ENCODE measurements around the gene SLC35G6. TPM values are rescaled to one million over a fixed set of nuclear protein-coding genes. Genes with fewer than 3 reads are reported as not detected.

Gene SLC35G6
- polyA plus RNA-seq, 2 of the 4 experiments (the other 2 are of a cell fraction) = not detected

DNA sequence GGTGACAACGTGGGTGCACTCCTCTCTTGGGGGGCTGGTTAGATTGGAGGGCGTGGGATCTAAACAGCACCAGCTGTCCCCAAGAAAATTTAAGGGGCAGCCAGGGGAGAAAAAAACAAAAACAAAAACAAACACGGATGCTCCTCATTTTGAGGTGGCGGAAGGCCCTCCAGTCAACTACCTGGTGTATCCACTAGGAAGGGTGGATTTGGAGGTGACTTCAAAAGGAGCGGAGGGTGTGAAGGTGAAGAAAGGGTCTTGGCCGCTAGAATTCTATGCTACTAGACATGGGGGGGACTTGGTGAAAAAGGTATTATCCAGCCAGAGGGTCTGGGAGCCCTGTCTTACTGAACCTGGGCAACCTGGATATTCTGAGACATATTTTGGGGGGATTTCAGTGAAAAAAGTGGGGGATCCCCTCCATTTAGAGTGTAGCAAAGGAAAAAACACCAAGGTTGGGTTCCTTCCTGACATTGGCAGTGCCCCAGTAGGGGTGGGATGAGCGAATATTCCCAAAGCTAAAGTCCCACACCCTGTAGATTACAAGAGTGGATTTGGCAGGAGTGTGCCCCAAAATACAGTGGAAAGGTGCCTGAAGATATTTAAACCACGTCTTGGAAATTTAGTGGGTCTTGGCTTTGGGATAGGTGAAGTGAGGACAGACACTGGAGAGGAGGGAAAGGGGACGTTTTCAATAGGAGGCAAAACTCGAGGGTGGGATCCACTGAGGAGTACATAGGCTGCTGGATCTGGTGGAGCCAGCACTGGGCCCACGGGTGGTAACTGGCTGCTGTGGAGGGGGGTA lies 42.4 kb upstream of the SLC35G6 start (continued):
- TF ChIP-seq ESRRA (IDR thresholded peaks at IDR 0.05; ENCODE audit: borderline replicate concordance, low read length) = no peak
- TF ChIP-seq CBX8 (IDR thresholded peaks at IDR 0.05) = no peak
- no peak for TF ChIP-seq POLR2A (IDR thresholded peaks at IDR 0.05; ENCODE audit: low read length)
- no peak for TF ChIP-seq EP300 (IDR thresholded peaks at IDR 0.05)
- TF ChIP-seq, protein P1, sequence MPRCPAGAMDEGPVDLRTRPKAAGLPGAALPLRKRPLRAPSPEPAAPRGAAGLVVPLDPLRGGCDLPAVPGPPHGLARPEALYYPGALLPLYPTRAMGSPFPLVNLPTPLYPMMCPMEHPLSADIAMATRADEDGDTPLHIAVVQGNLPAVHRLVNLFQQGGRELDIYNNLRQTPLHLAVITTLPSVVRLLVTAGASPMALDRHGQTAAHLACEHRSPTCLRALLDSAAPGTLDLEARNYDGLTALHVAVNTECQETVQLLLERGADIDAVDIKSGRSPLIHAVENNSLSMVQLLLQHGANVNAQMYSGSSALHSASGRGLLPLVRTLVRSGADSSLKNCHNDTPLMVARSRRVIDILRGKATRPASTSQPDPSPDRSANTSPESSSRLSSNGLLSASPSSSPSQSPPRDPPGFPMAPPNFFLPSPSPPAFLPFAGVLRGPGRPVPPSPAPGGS (IDR thresholded peaks at IDR 0.05) = no peak
- TF ChIP-seq SREBF2 (IDR thresholded peaks at IDR 0.05) = no peak

DNA sequence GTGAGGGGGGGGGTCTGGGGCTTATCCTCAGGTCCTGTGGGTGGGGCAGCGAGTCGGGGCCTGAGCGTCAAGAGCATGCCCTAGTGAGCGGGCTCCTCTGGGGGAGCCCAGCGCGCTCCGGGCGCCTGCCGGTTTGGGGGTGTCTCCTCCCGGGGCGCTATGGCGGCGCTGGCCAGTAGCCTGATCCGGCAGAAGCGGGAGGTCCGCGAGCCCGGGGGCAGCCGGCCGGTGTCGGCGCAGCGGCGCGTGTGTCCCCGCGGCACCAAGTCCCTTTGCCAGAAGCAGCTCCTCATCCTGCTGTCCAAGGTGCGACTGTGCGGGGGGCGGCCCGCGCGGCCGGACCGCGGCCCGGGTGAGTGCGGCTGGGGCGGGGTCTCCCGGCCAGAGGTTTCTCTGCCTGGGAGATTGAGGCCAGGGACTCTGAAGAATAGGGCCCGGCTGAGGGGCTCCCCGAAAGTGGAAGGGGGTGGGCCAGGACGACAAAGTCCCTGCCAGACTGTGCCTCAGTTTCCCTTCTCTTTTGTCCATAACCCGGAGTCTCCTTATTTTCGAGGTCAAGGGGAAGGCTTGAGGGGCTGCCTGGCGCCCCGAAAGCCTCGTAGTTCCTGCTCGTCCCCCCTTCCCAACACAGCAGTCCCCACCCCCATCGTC lies 41.7 kb upstream of the SLC35G6 start, which contains the start of gene FGF11:
FGF11 (plus strand) TSS at position 51 of the 651 bp plus-strand sequence; CDS start at position 160, 109 bp downstream.
- Histone ChIP-seq H3K27ac (peak within 1 kb of the TSS; percentile 65 to 85), H3K9me3 (no peaks in the 10 kb centered on the region), H3K4me2 (peak within 1 kb of the TSS; percentile 98), H3K4me3 (peak within 1 kb of the TSS; percentile 52), H3K4me1 (peaks cover 37% of the 10 kb centered on the region)
- 29% methylated on average over 29 of the region's 50 CpGs for WGBS (ENCODE audit: missing lambda C conversion rate)
- FAIRE-seq = no peak
- ATAC-seq = no peak
- ChIA-PET CTCF (interaction anchor here (0.6 to 17.0 kb wide), 9 partner anchors 18 to 197 kb away, joined by 3 to 342 read pairs (median 8); partner anchors contain the start of genes CHRNB1, KCTD11, SENP3 and TMEM95), POLR2A (interaction anchor here (0.6 to 1.4 kb wide), 4 partner anchors 9 to 46 kb away, joined by 3 to 6 read pairs (median 4); partner anchors contain the start of gene SPEM1)
- DNase-seq (ENCODE audit: low read depth in 1 of 2, low spot score in 1 of 2) = no peak
- no peak for TF ChIP-seq EHMT2 (IDR thresholded peaks at IDR 0.05; ENCODE audit: low read depth)
- TF ChIP-seq, protein P2, sequence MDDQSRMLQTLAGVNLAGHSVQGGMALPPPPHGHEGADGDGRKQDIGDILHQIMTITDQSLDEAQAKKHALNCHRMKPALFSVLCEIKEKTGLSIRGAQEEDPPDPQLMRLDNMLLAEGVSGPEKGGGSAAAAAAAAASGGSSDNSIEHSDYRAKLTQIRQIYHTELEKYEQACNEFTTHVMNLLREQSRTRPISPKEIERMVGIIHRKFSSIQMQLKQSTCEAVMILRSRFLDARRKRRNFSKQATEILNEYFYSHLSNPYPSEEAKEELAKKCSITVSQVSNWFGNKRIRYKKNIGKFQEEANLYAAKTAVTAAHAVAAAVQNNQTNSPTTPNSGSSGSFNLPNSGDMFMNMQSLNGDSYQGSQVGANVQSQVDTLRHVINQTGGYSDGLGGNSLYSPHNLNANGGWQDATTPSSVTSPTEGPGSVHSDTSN (IDR thresholded peaks at IDR 0.05) = peak; percentile 52; the same call in 1 of the 2 replicates
- TF ChIP-seq HEYL (CRISPR knock-in tag; IDR thresholded peaks at IDR 0.05) = no peak
- TF ChIP-seq CHD4 (IDR thresholded peaks at IDR 0.05; ENCODE audit: borderline replicate concordance) = no peak
- TF ChIP-seq REST (IDR thresholded peaks at IDR 0.05) = peak; percentile 66; the same call in 1 of the 2 replicates
- peak; percentile 5 for TF ChIP-seq POLR2A (IDR thresholded peaks at IDR 0.05; ENCODE audit: low read length)

GRCh38 chr17:7440113-7440833 lies 41.0 kb upstream of the SLC35G6 start:
- ChIA-PET POLR2A (interaction anchor here (0.6 to 1.4 kb wide), 4 partner anchors 8 to 46 kb away, joined by 3 to 6 read pairs (median 3); partner anchors contain the start of genes TMEM256 and ZBTB4), CTCF (interaction anchor here (0.8 to 17.0 kb wide), 9 partner anchors 18 to 196 kb away, joined by 3 to 342 read pairs (median 8); partner anchors contain the start of genes CHRNB1, KCTD11, SLC35G6 and TMEM95)
- Histone ChIP-seq H3K9me3 (no peaks in the 10 kb centered on the region), H3K4me2 (peak overlapping the region; percentile 98), H3K4me3 (peak overlapping the region; percentile 52), H3K27ac (peak overlapping the region; percentile 65 to 85), H3K4me1 (peaks cover 42% of the 10 kb centered on the region)
- no peak for ATAC-seq
- DNase-seq (ENCODE audit: low read depth in 1 of 2, low spot score in 1 of 2) = peak; percentile 39 to 55
- 39% methylated on average over 39 of the region's 46 CpGs for WGBS (ENCODE audit: missing lambda C conversion rate)
- no peak for FAIRE-seq
- TF ChIP-seq HOXB13 (CRISPR knock-in tag; IDR thresholded peaks at IDR 0.05; ENCODE audit: low read depth) (no peak), ZC3H11A (IDR thresholded peaks at IDR 0.05) (no peak), CHD2 (IDR thresholded peaks at IDR 0.05; ENCODE audit: low read length, partially characterized antibody) (peak; percentile 86), MAZ (IDR thresholded peaks at IDR 0.05; ENCODE audit: borderline replicate concordance, low read depth, low read length) (no peak), USF2 (IDR thresholded peaks at IDR 0.05) (0 out of 2 replicates have a peak, but pooled peaks have one; percentile 12)

Data from A549 (cell line).